Fibroblast of skin of right quadriceps (primary cell): ENCODE measurements around the gene ZNF550.

Experiments
- DNase-seq: peaks from one replicate; pipeline ENCODE4 v3.0.0-alpha.2; 2013

ZNF550 gene

DNA sequence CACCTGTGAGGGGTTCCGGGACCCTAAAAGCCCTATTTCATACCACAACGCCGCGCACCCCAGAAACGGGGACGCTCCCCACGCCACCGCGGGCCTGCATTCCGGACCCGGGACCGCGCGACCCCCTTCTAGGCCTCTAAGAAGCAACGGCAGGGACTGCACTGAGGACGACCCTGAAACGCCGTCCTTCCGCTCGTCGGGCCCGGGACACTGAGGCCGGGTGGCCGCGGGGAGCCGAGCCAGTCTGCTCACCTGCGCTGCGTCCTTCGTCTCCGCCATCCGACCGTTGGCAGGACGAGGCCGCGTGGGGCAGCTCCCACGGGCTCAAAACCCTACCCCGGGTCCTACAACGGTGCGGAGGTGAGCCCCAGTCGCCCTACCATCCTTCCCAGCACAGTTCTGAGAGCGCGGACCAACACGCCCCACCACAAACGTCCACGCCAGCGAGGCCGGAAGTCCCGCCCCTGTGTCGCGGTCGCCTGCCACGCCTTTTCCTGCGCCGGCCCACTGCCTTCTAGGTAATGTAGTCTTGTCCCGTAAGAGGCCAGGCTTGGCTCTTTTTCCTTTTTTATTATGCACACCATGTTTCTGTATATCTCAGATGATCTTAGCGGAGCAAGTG lies at the start of gene ZNF550:
Gene ZNF550 (minus strand): TSS at position 460 of the 622 bp plus-strand sequence. CDS start 181 bp downstream, at position 279.
- DNase-seq = peak; percentile 81

DNA sequence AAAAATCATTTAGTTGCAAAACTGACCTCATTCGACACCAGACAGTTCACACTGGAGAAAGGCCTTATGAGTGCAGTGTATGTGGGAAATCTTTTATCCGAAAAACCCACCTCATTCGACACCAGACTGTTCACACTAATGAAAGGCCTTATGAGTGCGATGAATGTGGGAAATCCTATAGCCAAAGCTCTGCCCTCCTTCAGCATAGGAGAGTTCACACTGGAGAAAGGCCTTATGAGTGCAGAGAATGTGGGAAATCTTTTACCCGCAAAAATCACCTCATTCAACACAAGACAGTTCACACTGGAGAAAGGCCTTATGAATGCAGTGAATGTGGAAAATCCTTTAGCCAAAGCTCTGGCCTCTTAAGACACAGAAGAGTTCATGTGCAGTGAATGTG lies 47.3 kb upstream of the ZNF550 start:
- DNase-seq = no peak

DNA sequence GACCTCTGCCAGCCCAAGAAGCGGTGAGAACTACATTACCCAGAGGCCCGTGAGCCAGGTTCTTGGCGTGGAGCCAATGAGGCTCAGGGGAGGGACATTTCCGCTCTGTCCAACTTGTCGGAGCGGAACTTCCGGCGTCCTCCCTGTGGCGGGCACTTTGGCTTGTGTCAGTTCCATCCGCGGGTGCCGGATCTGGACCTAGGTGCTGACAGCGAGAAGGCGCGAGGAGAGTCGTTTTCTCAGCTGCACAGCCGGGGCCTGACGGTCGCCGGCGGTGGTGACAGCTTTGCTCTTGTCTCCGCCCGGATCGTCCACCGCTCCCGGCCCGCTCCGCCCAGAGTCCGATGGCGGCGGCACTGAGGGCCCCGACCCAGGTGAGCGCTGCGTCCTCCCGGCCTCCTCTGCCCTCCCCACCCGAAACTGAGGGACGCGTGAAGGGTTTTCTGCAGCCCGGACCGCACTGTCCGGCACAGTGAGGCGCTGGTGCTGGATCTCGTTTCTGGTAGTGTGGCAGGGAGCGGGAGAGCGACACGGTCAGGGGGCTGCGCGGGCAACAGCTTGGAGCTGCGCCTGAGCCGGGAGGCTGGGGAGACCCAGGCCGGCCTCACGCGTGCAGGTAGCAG lies 40.2 kb upstream of the ZNF550 start, which contains the start of gene ZNF530:
Gene ZNF530 (plus strand): TSS at position 125 of the 623 bp plus-strand sequence. CDS start 4,461 bp downstream, outside the sequence.
- peak; percentile 93 for DNase-seq

DNA sequence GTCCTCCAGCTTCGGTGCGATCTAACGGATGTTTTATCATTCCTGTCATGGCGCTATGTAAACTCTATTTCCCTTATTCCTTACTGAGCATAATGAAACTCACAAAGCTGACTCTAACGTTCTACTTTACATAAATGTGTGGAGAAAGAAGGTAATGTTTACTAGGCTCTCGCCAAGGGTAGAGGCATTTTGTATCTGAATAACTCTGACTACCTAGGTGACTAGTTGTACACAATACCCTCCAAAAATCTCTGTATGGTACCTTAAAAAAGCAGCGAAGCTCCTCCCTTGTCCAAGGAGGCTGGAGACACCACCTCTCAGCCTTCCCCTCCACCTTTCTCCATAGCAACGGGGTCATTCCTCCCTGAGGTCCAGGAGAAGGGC lies 39.7 kb upstream of the ZNF550 start:
- DNase-seq = no peak

DNA sequence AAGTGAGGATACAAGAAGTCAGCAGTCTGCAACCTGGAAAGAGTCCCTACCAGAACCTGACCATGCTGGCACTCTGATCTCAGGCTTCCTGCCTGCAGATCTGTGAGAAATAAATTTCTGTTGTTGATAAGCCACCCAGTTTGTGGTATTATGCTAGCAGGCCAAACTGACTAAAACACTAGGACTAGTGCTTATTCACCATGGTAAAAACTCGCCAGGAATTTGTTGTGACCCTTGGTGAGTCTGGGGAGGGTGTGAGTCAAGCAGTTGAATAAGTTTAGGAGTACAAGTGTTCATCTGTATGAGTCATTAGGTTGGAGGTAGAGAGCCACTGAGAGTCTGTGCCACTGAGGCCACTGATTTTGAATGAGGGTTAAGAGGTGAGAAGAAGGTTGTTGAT lies 27.9 kb upstream of the ZNF550 start:
- peak; percentile 32 for DNase-seq

DNA sequence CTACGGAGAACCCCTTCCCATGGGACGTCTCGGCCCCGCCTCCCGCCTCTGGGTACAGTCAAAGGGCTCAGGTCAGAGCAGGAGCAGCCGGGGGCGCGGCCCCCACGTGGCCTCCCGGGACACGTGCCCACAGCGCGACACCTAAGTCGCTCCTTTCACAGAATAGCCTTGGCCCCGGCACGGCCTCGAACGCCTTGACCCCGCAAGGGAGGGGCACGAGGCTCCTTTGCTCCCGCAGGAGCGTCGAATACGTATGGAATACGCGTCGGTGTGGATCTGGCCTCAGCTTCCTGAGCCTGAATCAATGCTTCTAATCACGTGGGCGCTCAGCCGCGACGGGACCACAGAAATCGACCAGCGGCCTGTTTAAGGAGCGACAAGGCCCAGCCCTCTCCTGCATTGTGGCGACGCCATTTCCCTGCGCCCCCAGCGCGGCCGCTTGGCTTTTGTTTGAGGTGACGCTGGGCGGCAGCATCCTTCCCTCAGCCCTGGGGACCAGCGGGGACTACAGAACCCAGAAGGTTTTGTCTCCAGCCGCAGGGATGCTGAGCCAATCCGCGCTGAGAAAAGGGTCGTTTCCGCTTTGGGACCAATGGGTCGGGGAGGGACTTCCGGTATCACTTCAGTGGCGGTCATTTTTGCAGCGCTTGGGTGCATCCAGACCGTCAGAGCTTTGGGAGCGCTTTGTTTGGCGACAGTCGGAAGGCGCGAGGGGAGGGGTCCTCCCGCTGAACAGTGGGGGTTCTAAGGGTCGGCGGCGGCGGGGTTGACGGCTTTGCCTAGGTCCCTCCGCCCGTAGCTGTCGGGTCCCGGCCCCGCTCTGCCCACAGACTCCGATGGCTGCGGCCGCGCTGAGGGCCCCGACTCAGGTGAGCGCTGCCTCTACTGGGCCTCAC lies 24.1 kb upstream of the ZNF550 start, which contains the start of gene ZIK1:
Gene ZIK1 (plus strand): TSS at position 625 of the 896 bp plus-strand sequence. CDS start 212 bp downstream, at position 837.
- peak; percentile 95 for DNase-seq

DNA sequence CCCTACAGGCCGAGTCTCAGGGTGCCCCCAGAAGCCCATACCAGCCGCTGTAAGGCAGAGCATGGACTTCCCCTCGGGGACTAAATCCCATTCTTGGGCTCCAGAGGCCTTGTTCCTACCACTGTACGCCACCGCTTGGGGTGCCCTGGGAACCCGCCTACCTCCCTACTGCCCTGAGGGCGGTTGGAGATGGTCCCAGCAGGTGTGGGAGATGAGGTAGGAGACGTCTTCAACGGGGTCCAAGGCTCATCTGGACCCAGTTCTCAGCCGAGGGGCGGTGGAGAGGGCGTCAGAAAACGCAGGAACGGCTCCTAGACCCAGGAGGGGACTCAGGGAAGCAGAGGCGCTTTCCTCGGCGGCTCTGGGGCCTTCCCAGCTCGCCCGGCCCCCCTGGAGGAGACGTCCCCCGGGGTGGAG lies 23.4 kb upstream of the ZNF550 start:
- DNase-seq = no peak

DNA sequence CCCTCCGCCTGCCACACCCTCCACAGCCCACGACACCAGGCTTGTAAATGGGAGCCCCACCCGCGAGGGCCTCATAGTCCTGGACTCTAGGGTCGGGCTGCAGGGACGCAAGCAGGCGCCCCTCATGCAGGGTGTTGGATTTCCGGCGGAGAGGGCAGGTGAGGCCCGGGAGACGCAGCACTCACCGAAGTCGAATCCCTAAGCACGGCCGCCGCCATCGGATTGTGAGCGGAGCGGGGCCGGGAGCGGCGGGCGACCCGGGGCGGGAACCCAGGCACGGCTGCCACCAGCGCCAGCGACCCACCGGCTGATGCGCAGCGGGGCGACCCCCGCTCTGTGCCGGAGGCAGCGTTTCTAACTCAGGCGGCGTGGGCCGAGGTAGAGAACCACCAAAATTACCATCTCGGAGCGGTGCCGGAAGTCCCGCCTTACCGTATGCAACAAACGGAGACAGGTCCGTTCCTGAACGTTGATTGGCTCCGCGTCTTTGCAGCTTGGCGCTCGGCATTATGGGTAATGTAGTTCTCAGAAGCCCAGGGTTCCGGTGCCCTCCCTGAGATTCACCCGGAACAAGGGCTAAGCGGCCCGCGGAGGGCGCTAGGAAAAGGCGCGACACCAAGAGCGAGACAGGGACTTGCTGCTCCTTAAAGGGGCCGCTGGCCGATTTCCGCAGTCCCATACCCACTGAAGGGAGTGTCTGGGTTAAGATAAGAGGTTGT lies 19.0 kb upstream of the ZNF550 start, which contains the start of gene ZNF416:
Gene ZNF416 (minus strand): TSS at position 425 of the 719 bp plus-strand sequence. CDS start 207 bp downstream, at position 218.
- peak; percentile 98 for DNase-seq

DNA sequence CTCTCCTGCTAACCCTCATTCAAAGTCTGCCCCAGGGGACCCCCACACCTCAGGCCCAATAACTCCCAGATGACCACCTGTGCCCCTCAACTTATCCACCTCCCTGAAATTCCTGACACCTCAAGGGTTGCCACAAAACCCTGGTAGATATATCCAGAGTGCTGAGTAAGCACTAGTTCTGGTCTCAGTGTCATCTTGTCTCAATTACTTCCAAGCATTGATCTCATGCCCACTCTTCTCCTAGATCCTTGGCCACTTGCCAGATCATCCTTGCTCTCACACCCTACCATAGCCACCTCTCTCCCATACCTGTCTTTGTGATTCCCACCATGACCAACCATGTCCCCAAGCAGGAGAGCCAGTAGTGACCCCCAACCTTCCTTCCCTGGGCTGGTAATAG lies 17.0 kb upstream of the ZNF550 start:
- no peak for DNase-seq

DNA sequence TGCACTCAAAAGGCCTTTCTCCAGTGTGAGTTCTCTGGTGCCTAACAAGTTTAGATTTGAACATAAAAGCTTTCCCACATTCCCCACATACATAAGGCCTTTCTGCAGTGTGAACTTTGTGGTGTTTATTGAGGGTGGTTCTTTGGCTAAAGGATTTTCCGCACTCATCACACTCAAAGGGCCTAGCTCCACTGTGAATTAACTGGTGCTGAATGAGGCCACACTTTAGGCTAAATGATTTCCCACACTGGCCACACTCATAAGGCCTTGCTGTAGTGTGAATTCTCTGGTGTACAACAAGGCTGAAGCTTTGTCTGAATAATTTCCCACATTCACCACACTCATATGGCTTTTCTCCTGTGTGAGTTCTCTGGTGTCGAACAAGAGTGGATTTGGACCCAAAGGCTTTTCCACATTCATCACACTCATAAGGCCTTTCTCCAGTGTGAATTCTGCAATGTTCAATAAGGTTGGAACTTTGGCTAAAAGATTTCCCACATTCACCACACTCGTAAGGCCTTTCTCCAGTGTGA lies 12.8 kb upstream of the ZNF550 start:
- no peak for DNase-seq

DNA sequence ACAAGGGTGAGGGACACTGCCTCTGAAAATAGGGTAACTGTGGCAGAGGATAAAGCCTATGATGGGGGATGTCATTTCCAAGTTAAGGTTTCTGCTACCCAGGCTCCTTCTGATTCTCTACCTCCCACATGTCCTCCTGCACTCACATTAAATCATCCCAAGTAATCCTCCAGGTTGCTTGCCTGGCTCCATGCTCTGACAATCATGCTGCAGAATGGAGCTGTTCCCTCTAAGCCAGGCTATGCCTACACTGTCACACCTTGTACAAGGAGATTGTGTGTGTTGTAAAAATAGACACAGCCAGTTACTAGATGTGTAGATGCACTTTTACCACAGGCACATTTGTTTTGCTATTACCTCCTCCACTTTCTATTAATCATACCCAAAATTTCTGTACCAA lies 11.0 kb upstream of the ZNF550 start:
- no peak for DNase-seq

DNA sequence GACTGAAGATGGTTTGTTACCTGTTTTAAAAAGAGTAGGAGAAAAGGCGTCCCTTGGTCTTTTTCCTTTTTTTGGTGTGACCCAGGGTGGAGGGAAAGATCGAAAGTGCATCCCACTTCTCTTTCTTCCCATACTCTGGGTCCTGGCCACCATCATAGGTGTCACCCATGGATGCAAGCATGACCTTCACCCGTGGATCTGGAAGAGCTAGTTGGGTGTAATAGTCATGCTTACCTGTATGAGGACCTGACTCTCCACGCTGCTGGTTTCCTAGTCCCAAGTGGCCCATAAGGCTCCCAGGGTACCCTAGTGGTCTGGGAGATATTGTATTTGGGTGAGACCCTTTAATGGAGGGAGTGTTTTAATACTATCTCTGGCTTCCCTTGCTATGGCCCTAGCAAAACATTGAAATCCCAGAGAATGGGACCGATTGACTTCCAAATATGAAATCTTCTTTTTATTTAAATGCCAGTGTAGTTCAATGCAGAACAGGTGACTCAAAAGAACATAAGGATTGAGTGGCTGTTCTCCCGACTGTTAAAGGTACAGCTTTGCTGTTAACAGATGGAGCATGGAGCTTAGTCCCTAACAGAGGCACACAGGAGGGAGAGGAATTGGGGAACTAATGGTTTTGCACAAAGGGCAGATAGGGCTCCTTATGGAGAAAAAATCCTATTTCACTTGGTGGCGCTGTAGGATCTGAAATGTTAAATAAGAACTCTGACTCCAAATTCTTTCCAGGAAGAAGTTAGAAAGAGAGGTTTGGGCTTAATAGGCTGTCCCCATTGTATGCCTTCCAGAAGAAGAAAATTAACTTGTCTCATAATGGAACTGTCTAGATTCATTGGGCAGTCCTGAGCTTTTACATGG lies 7.0 kb upstream of the ZNF550 start:
- DNase-seq = peak; percentile 40

DNA sequence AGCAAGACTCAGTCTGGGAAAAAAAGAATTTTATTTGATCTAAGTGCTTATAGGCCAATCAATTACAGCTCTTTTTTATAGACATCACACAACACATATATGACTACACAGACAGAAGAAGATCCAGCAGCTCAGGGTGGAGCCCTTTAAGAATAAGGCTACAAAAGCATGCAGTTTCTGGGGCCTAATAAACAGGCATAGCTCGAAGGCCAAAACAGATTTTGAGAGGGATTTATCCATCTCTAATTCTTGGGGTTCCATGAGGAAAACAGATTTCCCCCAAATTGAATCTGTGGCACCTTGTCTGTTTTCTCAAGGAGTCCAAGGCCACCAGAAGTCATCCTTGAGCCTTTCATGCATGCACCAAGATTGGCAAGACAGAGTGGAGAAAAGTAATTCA lies 3.9 kb upstream of the ZNF550 start:
- DNase-seq = no peak

DNA sequence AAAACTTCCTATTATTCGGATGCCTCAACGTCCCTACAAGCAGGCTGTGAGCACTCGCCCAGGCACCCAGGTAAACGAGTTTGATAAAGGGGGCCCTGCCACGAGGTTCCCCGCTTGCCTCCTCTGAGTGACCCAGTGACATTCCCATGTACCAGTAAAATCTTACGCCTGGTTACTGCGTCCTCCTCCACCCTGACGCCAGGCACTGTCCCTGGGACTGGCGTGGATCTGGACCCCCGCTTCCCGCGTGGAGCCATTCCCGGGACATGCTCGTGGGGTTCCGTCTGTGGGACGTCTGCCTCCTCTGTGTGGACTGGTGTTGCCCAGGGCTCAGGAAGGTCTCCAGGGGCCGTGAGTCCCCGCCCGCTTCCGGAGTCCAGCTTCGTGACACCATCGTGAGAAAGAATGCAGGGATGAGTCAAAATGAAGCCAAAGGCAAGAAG lies 407 bp upstream of the ZNF550 start:
- peak; percentile 52 for DNase-seq

DNA sequence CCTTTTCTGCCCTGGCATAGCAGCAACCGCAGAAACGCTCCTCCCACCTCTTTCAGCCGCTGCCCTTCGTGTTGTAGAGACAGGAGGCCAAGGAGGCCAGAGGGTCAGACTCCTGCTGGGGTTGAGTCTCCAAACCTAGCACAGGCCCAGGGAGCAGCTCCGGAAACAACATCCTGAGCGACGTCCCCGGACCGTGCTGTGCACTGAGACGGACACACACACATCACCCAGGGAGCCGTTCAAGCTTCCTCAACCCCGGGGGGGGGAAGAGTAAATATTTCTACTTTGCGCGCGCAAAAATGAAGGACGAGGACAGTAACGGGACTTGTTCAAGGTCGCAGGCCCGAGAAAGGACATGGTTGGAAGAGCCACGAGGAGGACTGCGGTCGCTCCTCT lies 657 bp downstream of the ZNF550 start:
- no peak for DNase-seq

DNA sequence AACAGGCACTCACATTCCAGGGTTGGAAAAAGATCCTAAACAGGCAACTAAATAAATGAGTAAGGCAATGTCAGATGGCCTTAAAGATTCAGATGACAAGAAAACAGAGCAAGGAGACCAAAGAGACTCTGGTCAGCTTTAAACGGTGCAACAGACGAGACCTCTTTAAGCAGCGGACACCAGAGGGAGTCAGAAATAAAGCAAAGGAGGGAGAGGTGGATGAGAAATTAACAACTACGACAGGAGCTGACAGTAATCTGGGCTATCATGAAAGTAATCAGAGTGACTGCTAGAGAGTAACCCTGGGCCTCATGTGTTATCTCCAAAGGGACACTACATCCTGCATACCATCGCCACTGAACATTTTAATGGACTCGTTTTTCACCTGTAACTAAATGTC lies 1.1 kb downstream of the ZNF550 start:
- DNase-seq = no peak

DNA sequence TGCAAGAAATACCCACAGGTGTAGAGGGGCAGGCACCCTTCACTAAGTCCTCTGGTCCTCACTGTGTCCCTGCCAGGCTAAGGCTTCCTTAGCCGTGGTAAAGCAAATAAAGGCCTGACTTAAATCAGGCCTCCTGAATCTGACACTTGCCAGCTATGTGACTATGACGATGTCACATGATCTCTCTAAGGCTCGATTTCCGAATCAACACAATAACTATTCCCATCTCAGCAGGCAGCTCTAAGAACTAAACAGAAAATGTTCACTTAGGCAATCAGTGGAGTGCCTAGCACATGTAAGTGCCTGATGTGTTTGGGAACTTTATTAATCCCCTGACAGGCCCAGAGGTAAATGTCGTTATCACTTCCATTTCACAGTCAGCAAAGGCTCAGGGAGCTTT lies 2.0 kb downstream of the ZNF550 start:
- no peak for DNase-seq

DNA sequence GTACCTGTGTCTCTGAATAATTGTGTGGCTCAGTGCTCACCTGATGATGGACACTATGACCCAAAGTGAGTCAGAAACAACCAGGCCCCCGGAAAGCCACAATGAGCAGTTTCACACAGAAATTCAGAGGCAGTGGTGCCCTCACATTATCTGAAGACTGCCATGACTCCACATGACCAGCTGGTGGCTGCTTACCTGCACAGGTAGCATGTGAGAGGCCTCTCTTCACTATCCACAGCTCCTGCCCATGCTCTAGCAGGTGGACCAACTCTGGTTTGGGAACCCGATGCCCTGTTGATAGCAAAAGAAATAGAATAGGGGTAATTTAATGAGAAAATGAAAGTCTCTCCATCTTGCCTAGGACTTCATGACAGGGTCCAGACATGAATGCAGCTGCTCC lies 7.2 kb downstream of the ZNF550 start:
- no peak for DNase-seq

DNA sequence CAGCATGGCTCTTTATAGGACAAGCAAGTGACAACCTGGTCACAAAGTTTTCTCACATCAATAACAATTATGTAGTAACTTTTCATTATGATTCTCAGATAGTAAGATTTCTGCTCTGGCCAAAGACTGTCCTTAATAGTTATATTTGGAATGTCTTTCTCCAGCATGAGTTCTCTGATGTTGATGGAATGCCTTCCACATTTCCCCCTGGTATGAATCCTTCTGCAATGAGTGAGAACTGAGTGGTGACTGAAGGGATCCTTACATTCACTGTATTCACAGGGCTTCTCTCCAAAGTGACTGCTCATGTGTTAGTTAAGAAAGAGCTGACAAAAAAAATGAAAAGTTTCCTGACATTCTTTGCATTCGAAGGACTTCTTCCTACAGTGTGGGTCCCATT lies 13.2 kb downstream of the ZNF550 start:
- DNase-seq = no peak

DNA sequence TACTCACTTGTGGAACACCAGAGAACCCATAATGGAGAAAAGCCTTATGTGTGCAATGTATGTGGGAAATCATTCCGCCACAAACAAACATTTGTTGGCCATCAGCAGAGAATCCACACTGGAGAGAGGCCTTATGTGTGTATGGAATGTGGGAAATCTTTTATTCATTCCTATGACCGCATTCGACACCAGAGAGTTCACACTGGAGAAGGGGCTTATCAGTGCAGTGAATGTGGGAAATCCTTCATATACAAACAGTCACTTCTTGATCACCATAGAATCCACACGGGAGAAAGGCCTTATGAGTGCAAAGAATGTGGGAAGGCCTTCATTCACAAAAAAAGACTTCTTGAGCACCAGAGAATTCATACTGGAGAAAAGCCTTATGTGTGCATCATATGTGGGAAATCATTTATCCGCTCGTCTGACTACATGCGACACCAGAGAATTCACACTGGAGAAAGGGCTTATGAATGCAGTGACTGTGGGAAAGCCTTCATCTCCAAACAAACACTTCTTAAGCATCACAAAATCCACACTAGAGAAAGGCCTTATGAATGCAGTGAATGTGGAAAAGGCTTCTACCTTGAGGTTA lies 21.6 kb downstream of the ZNF550 start:
- peak; percentile 3 for DNase-seq
